GM23248 (cell line): ENCODE measurements around the gene IER3IP1. TPM values are rescaled to one million over a fixed set of nuclear protein-coding genes. Genes with fewer than 3 reads are reported as not detected.
"Not testable (repeated sequence)": the region's sequence is repeated elsewhere in the genome, so short reads cannot be mapped to it uniquely, and the experiment has no call there.

ENCODE experiments used
- DNase-seq: peaks from one replicate; pipeline ENCODE4 v3.0.0-alpha.2; 2015
- H2AFZ ChIP-seq: fragments of 200-600 bp; sonication (generic); 2 replicates; pipeline ENCODE4 v1.6.1; 2016; ENCODE audit warnings: antibody characterized with exemption
- H3F3A ChIP-seq: fragments of 200-600 bp; sonication (generic); 2 replicates; pipeline ENCODE4 v1.6.1; 2016; ENCODE audit warnings: mild to moderate bottlenecking, antibody characterized with exemption, mixed run types; ENCODE audit not compliant: insufficient read depth
- H3K27ac ChIP-seq: fragments of 200-600 bp; sonication (generic); 2 replicates; pipeline ENCODE4 v1.5.1; 2016; ENCODE audit warnings: mild to moderate bottlenecking
- H3K27me3 ChIP-seq: fragments of 200-600 bp; sonication (generic); replicated peaks from 2 replicates; pipeline ENCODE4 v1.6.1; 2016; ENCODE audit warnings: mild to moderate bottlenecking; ENCODE audit not compliant: insufficient read depth
- H3K36me3 ChIP-seq: fragments of 200-600 bp; sonication (generic); 2 replicates; pipeline ENCODE4 v1.6.1; 2016; ENCODE audit warnings: low read depth, mild to moderate bottlenecking
- H3K4me1 ChIP-seq: fragments of 200-600 bp; sonication (generic); 2 replicates; pipeline ENCODE4 v1.6.1; 2016; ENCODE audit warnings: mild to moderate bottlenecking; ENCODE audit not compliant: insufficient read depth
- H3K4me2 ChIP-seq: fragments of 200-600 bp; sonication (generic); one replicate; pipeline ENCODE4 v1.6.1; 2016; ENCODE audit warnings: mild to moderate bottlenecking; ENCODE audit not compliant: unreplicated experiment
- H3K4me3 ChIP-seq: fragments of 200-600 bp; sonication (generic); 2 replicates; pipeline ENCODE4 v1.5.1; 2016; ENCODE audit warnings: mild to moderate bottlenecking
- H3K79me2 ChIP-seq: fragments of 200-600 bp; sonication (generic); 2 replicates; pipeline ENCODE4 v1.6.1; 2016; ENCODE audit warnings: mild to moderate bottlenecking; ENCODE audit not compliant: insufficient read depth
- H3K9ac ChIP-seq: fragments of 200-600 bp; sonication (generic); 2 replicates; pipeline ENCODE4 v1.6.1; 2016; ENCODE audit warnings: mild to moderate bottlenecking
- H3K9me2 ChIP-seq: fragments of 200-600 bp; sonication (generic); 2 replicates; pipeline ENCODE4 v1.6.1; 2016; ENCODE audit warnings: mixed run types, mild to moderate bottlenecking, moderate library complexity; ENCODE audit not compliant: insufficient read depth
- H3K9me3 ChIP-seq: fragments of 200-600 bp; sonication (generic); one replicate; pipeline ENCODE4 v1.6.1; 2017; ENCODE audit warnings: low read depth
- H4K20me1 ChIP-seq: fragments of 200-600 bp; sonication (generic); 2 replicates; pipeline ENCODE4 v1.6.0; 2016; ENCODE audit not compliant: insufficient read depth
- EZH2 ChIP-seq: fragments of 200-600 bp; sonication (generic); IDR thresholded peaks from 2 replicates; pipeline ENCODE4 v1.6.1; 2018; ENCODE audit warnings: antibody characterized with exemption, mild to moderate bottlenecking; ENCODE audit not compliant: insufficient read depth, poor library complexity, severe bottlenecking
- EZH2phosphoT487 ChIP-seq: fragments of 200-600 bp; sonication (generic); IDR thresholded peaks from 2 replicates; pipeline ENCODE4 v1.6.1; 2018; ENCODE audit warnings: antibody characterized with exemption, moderate library complexity, mild to moderate bottlenecking, low read depth; ENCODE audit not compliant: insufficient read depth
- WGBS, 2 experiments: methylation state at CpG; one replicate each; pipeline ENCODE4 v1.1.6; 2015 to 2017; ENCODE audit warnings: low lambda C conversion rate in 2 of 2, low coverage in 1 of 2; ENCODE audit errors: missing lambda C conversion rate in 2 of 2; 5-methylcytosine and 5-hydroxymethylcytosine counted together
- in situ Hi-C: fragments of 300-500 bp; cut with MboI; formaldehyde crosslinking; loops from 2 replicates; pipeline ENCODE4 v1.15.0; 2020
- polyA plus RNA-seq: library from polyadenylated mRNA; unstranded; fragments of >200 nt; fragmentation: Nextera tagmentation; extraction: Ambion mirVana; gene quantifications from 2 replicates; pipeline ENCODE4 v1.2.1, GENCODE V29; 2016
- total RNA-seq: library from RNA; depleted of rRNA; stranded (reverse); fragments of >200 nt; shearing (Covaris generic); gene quantifications from 2 replicates; pipeline ENCODE4 v1.2.3, GENCODE V29; 2014

Gene IER3IP1
- total and polyA plus RNA-seq, 2 experiments from 2014 or later = 26.3 to 39.8 TPM

DNA sequence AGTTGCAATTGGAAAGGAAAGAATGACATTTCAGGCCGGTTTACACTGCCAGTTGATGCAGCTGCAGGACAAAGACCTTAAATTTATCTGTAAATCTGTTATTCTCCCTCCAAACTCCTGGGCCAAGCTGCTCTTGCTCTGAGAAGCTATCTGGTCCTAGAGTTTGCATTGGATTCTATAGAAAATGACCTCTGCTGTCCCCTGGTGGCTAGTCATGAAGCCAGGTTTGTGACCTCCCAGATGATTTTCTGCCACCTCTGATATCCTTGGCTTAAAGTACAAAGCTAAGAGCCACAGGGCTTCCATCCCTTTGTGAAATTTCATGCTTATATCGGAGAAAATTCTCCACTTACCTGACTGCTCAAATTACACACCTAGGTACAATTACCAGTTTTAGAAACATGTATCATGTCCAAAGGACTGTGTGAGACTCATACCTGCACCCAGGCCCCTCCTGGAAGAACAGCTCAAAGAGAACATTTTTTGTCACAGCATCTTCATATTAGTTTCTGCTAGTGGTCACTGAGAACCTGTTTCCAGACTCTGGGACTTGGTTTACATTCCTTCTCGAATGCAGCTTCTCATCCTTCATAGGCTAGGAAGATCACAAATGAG, 28.9 kb upstream of the IER3IP1 start:
- Histone ChIP-seq H3K9me3 (no peaks in the 10 kb centered on the region), H3K4me2 (no peak overlapping the region), H3K36me3 (no peaks in the 10 kb centered on the region), H3K27ac (no peak overlapping the region), H3F3A (no peaks in the 10 kb centered on the region), H3K9ac (no peak overlapping the region), H3K4me3 (no peak overlapping the region), H3K79me2 (no peaks in the 10 kb centered on the region), H3K4me1 (0 out of 2 replicates have a peak, but pooled peaks cover 4% of the 10 kb centered on the region), H2AFZ (no peak overlapping the region), H3K9me2 (no peaks in the 10 kb centered on the region), H3K27me3 (peaks cover 7% of the 10 kb centered on the region; the same call in 1 of the 2 replicates), H4K20me1 (no peaks in the 10 kb centered on the region)
- DNase-seq = peak; percentile 65
- in situ Hi-C loops = loop anchor here (25.0 kb wide), 1 partner anchor 807 kb away; no protein-coding TSS in a partner anchor
- TF ChIP-seq EZH2phosphoT487 (no peak), EZH2 (no peak)
- 26 to 28% methylated on average over 3 of the region's 3 CpGs for WGBS, 2 experiments

GRCh38 chr18:47203626-47204464, 27.7 kb upstream of the IER3IP1 start:
- Histone ChIP-seq H3K27me3 (no peaks in the 10 kb centered on the region; the same call in 1 of the 2 replicates), H4K20me1 (no peaks in the 10 kb centered on the region), H3K4me3 (no peak overlapping the region), H3K36me3 (no peaks in the 10 kb centered on the region), H3K9me2 (no peaks in the 10 kb centered on the region), H3K9me3 (no peaks in the 10 kb centered on the region), H3K9ac (no peak overlapping the region), H2AFZ (0 out of 2 replicates have a peak overlapping the region, but pooled peaks have one; percentile 7), H3K4me2 (no peak overlapping the region), H3K79me2 (no peaks in the 10 kb centered on the region), H3F3A (no peaks in the 10 kb centered on the region), H3K27ac (no peak overlapping the region), H3K4me1 (0 out of 2 replicates have a peak, but pooled peaks cover 4% of the 10 kb centered on the region)
- WGBS, 2 experiments = 27 to 31% methylated on average over 3 of the region's 3 CpGs
- TF ChIP-seq EZH2phosphoT487 = no peak
- TF ChIP-seq EZH2 = no peak
- DNase-seq = no peak
- in situ Hi-C loops = loop anchor here (25.0 kb wide), 1 partner anchor 808 kb away; no protein-coding TSS in a partner anchor

DNA sequence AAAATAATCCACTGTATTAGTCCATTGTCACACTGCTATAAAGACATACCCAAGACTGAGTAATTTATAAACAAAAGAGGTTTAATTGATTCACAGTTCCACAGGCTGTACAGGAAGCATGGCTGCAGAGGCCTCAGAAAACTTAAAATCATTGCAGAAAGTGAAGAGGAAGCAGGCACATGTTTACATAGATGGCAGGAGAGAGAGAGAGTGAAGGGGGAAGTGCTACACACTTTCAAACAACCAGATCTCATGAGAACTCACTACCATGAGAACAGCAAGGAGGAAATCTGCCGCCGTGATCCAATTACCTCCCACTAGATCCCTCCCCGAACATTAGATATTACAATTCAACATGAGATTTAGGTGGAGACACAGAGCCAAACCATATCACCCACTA, 19.8 kb upstream of the IER3IP1 start:
- H4K20me1 ChIP-seq, H3K4me1 ChIP-seq, H2AFZ ChIP-seq, H3K27ac ChIP-seq, H3F3A ChIP-seq, H3K36me3 ChIP-seq, H3K9me3 ChIP-seq, H3K79me2 ChIP-seq, H3K9ac ChIP-seq, H3K4me2 ChIP-seq, DNase-seq, H3K4me3 ChIP-seq, in situ Hi-C loops, H3K9me2 ChIP-seq: not testable (repeated sequence)
- peaks cover 19% of the 10 kb centered on the region for H3K27me3 ChIP-seq
- 28 to 39% methylated on average over 3 of the region's 3 CpGs for WGBS, 2 experiments

DNA sequence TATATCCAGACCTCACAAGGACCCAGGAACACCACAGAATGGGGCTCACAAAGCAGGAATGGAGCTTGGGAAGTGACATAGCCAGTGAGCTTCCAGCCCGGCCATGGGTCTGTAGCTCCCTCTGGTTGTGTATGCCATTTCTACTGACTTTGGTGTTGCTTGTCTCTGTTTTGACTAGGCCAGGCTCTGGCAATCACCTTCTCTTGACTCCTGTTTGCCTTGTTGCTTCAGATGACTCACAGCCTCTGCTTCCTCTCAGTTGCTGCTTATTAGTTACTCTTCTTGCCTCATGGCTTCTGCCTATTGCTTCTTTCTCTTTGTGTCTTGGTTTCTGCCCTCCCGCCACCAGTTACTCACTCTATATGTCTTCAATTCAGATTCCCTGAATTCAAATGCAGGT, 15.8 kb upstream of the IER3IP1 start:
- H3K9ac ChIP-seq = no peak overlapping the region
- in situ Hi-C loops = no loop called here
- no peak overlapping the region for H2AFZ ChIP-seq
- H3F3A ChIP-seq = no peaks in the 10 kb centered on the region
- H3K27ac ChIP-seq = no peak overlapping the region
- WGBS, 2 experiments = 54% methylated on average over 2 of the region's 2 CpGs
- no peaks in the 10 kb centered on the region for H3K79me2 ChIP-seq
- H3K4me1 ChIP-seq = no peaks in the 10 kb centered on the region
- no peaks in the 10 kb centered on the region for H4K20me1 ChIP-seq
- no peaks in the 10 kb centered on the region for H3K9me3 ChIP-seq
- no peaks in the 10 kb centered on the region for H3K9me2 ChIP-seq
- TF ChIP-seq EZH2phosphoT487 = no peak
- TF ChIP-seq EZH2 = no peak
- no peak overlapping the region for H3K4me3 ChIP-seq
- H3K36me3 ChIP-seq = no peaks in the 10 kb centered on the region
- DNase-seq = peak; percentile 62
- H3K4me2 ChIP-seq = no peak overlapping the region
- peaks cover 13% of the 10 kb centered on the region; the same call in 1 of the 2 replicates for H3K27me3 ChIP-seq
